GM19463 (cell line): Measurements from ENCODE around the gene MUC13.

Experiments
- ATAC-seq: cut with Tn5 transposase; IDR thresholded peaks from one replicate; pipeline ENCODE4 v1.9.1; 2021; ENCODE audit warnings: mild to moderate bottlenecking, moderate library complexity; ENCODE audit not compliant: unreplicated experiment

The MUC13 gene

GRCh38 chr3:124951511-124952281, 17.1 kb upstream of the MUC13 start:
- no peak for ATAC-seq

- no peak for ATAC-seq
Observed at GRCh38 chr3:124950026-124950425, 15.5 kb upstream of the MUC13 start.

DNA sequence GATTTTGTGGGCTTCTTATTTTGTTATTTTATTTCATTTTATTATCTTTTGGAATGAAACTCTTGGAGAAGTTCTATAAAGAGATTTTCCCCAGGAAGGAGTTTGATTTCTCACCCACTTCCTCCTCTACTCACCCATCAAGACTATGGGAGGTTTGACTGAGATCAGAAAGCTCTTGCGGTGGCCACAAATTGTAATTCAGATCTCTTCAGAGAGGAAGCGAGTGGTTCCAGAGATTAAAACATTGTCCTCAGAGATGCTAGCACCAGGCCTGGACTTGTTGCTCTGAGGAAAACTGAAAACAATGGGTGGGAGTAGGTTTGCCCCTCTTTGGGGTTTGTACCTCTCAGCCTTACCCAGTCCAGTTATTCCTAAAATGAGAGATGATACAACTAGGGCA, 8.1 kb upstream of the MUC13 start:
- no peak for ATAC-seq

DNA sequence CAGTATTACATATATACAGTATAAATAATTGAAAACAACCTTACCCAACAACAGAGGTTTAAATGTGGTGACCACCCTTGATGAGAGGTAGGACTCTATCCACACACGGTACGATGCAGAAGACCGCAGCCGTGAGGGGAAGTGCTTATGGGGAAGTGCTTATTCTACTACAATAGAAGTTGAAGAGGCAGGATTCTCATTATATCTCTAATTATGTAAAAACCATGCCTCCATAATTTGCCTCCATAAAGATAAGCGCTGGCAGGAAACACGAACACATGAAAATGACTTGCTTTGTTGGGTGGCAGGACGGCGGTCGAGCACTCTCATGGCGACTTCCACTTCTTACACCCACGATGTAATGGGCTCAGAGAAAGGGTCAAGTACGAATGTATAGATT, 7.2 kb upstream of the MUC13 start:
- ATAC-seq: no peak

DNA sequence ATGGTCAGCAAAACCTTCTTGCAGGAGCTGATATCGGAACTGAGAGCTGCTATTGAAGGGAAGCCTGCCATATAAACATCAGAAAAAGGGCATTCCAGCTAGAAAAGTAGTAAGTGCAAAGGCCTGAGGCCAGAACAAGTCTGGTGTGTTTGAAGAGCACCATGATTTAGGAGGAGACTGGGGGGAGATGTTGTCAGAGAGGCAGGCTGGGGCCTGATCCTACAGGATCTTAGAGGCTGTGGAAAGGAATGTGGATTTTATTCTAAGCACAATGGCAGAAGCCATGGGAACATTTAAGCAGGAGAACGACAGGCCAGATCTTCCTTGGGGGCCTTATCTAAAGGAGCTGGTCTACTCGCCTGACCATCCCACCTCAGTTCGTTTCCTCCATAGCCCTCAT, 5.1 kb upstream of the MUC13 start:
- no peak for ATAC-seq

- ATAC-seq: no peak
Observed at GRCh38 chr3:124938896-124939295, 4.3 kb upstream of the MUC13 start.

GRCh38 chr3:124937049-124937448, 2.5 kb upstream of the MUC13 start:
- ATAC-seq: no peak

DNA sequence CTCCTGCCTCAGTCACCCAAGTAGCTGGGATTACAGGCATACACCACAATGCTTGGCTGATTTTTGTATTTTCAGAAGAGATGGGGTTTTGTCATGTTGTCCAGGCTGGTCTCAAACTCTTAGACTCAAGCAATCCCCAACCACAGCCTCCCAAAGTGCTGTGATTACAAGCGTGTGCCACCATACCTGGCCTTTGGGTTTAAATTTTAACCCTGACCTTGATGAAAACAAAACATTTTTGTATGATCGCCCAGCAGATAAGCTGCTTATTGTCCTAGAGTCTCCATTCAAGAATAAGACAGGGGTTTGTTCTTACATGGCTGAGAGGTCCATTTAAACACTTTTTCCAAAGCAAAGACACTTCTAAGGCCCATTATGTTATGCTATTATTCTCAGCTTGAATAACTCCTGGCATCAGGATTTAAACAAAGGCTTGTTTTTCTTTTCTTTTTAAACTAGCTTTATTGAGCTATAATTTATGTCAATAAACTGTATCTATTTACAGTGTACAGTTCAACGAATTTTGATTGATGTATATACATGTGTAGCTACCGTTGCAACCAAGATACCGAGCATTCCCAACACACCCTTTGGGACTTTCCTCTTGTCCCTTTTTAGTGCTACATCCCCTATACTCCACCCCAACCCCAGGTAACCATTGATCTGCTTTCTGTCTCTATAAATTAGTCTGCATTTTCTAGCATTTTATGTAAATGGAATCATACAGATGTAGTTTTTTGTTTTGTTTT, 1.4 kb upstream of the MUC13 start:
- ATAC-seq: no peak

DNA sequence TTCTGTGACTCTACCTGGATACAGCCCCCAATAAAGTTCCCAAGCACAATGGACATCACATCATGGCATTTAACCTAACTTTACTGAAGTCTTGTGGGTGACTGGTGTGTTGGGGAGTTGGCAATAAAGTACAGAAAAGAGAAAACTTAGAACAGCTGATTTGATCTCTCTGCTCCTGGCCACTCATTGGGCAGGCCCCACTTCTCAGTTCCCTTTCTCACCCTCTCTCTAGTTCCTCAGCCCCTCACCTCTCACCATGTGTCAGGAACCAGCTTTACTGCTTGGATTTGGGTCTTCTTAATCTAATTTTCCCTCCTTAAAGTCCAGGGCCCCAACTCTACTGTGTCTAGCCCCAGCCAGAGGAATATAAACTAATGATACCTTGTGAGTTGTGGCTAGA, 713 bp upstream of the MUC13 start:
- ATAC-seq: no peak

- no peak for ATAC-seq
Observed at GRCh38 chr3:124928333-124929202, 6.0 kb downstream of the MUC13 start.

- peak; percentile 86 for ATAC-seq
Observed at GRCh38 chr3:124927574-124928045, 6.9 kb downstream of the MUC13 start.

GRCh38 chr3:124926426-124927101, 8.0 kb downstream of the MUC13 start:
- no peak for ATAC-seq

DNA sequence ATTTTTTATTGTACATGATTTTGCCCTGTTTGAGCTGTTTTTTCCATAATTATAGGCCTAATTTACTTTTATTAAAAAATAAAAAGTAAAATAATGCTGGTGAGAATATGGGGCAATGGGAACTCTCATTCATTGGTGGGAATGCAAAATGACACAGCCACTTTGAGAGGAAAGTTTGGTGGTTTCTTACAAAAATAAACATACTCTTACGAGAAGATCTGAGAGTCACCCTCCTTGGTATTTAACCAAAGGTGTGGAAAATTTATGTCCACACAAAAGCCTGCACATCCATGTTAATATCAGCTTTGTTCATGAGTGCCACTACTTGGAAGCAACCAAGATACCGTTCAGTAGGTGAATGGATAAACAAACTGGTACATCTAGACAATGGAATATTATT, 9.8 kb downstream of the MUC13 start:
- ATAC-seq: no peak

DNA sequence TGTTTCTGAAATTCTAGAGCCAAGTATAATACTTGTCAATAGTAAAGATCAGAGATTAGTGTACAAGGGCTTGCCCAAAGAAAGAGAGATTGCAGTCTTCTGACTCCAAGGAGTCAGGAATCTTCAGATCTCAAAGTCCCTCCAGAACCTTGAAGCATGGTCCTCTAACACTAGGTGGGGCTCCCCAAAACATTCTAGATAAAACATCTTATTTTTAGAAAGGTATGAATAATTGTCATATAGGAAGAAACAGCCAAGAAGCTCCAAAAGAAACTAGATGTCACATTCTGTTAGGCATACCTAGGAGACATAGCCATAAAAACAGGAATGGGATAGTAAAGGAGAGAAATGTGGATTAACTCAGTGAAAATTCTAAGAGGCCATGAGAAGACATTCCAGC, 10.7 kb downstream of the MUC13 start:
- ATAC-seq: no peak

DNA sequence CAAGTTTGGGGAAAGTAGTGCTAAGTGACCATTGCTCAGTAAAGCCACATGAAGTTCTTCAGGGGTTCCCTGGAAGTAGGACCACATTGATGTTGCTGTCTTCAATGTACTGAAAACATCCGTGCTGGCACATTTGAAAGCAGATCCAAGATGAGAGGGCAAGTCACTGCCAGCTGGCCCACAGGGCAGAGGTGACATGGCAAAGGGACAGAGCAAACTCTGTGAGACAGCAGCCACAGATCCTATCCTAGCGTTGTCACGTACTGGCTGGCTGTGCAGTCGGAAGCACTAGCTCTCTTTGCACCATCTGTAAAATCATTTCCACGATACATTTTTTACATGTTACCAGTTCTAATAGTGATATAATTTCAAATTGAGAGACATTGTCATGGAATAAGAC, 13.8 kb downstream of the MUC13 start:
- no peak for ATAC-seq

- ATAC-seq: no peak
Observed at GRCh38 chr3:124919756-124920155, 14.8 kb downstream of the MUC13 start.

- no peak for ATAC-seq
Observed at GRCh38 chr3:124918524-124918923, 16.0 kb downstream of the MUC13 start.

- no peak for ATAC-seq
Observed at GRCh38 chr3:124916837-124917409, 17.6 kb downstream of the MUC13 start.

DNA sequence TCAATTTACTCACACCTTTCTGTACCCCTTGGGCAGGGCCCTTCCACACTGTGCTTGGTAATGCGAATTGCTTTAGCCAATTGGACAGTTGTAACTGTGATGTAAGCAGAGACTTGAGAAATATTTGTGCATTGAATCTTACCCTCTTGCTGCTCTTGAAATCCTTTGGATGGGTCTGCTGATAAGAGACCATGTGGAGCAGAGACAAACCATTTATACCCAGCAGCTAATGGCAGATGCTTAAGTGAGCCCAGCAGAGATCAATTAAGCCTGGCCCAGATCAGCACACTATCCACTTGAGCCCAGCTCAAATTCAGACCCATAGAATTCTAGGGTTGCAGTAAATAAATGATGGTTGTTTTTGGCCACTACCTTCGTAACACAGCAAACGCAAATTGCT, 19.3 kb downstream of the MUC13 start:
- ATAC-seq: no peak

DNA sequence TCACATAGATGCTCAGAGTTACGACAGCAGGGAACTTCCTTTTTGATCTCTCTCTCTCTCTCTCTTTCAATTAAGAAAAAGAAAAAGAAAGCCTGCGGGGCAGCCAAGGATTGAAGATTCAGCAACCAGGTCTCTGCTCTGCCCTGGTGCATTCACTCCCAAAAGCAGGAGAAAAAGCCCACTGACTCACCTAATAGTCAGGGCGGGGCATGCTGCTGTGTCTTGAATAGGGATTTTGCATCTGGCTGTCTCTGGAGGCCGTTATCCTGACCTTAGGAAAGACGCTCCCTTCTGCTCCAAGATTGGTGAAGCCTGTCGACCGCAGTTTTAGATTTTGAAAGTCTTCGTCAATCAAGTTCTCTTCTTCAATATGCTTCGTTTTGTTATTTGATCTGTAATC, 26.6 kb downstream of the MUC13 start:
- no peak for ATAC-seq
